Measurements from ENCODE around the gene TFF3. TPM values are rescaled to one million over a fixed set of nuclear protein-coding genes. Genes with fewer than 3 reads are reported as not detected.

Gene TFF3
- total and polyA plus RNA-seq, 2 experiments from 2014 or later = not detected

DNA sequence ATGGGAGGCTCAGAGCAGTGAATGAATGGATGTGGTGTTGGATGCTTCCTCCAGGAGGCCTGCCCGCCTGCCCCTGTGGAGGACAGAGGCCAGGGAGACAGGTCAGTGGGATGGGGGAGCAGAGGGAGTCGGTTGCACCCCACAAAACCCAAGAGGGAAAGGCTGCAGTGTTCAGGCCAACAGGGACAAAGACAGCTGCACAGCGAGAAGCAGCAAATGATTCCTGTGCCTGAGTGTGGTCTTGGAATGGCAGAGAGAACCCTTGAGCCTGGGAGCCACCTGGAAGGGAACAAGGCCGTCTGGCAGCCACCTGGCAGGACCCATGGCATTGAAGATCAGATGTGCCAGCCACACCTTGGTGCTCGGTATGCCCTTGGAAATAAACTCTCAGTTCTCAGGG is 8.1 kb downstream of the TFF3 start:
- Histone ChIP-seq H3K27me3 (replicated peaks; ENCODE audit: insufficient read depth) (peaks cover 29% of the 10 kb centered on the region), H3K9me2 (ENCODE audit: insufficient read depth) (no peaks in the 10 kb centered on the region), H3K4me2 (ENCODE audit: unreplicated experiment) (no peak overlapping the region), H3K36me3 (ENCODE audit: low read depth) (no peaks in the 10 kb centered on the region), H4K20me1 (ENCODE audit: insufficient read depth) (no peaks in the 10 kb centered on the region), H3K9ac (no peak overlapping the region), H3K4me1 (ENCODE audit: insufficient read depth) (no peaks in the 10 kb centered on the region), H3K9me3 (ENCODE audit: low read depth) (no peaks in the 10 kb centered on the region), H2AFZ (no peak overlapping the region), H3K27ac (no peak overlapping the region), H3F3A (ENCODE audit: insufficient read depth) (no peaks in the 10 kb centered on the region), H3K4me3 (no peak overlapping the region), H3K79me2 (ENCODE audit: insufficient read depth) (no peaks in the 10 kb centered on the region)
- 2 to 17% methylated on average over 5 of the region's 5 CpGs for WGBS, 2 experiments (ENCODE audit: low coverage in 1 of 2, low lambda C conversion rate in 2 of 2, missing lambda C conversion rate in 2 of 2)
- in situ Hi-C loops (cut with MboI) = no loop called here
- TF ChIP-seq EZH2 (IDR thresholded peaks at IDR 0.05; ENCODE audit: insufficient read depth, poor library complexity, severe bottlenecking) (no peak), EZH2phosphoT487 (IDR thresholded peaks at IDR 0.05; ENCODE audit: insufficient read depth, low read depth) (no peak)
- no peak for DNase-seq

DNA sequence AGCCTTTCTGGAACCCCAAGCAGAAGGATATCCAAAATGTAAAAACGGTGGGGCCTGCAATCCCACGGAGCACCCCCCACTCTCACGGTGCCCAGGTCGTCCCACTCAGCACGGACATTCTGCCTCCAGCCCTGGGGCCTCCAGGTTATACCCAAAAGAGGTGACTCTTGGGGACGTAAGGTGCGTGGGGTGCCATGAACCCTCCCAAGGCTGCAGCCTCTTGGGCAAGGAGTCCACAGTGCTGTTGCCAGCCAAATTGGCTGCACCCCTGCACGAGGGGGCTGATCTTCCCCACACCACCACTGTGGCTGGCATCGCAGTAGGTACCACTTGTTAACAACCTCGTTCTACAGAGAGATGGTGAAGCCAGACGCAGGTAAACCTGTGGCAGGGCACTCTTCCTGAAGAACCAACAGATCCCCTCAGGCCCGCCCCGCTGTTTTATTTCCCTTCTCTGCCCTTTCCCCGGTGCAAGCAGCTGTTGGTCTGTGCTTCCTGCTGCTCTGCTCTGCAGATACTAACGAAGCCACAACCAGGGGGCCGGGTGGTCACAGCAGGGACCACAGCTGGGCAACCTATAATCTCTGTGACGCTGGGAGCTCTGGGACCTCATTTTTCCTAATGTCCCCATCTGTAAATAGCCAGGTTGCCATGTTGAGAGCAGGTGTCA is 8.7 kb downstream of the TFF3 start:
- DNase-seq = no peak
- in situ Hi-C loops (cut with MboI) = no loop called here
- Histone ChIP-seq H3K9me2 (ENCODE audit: insufficient read depth) (no peaks in the 10 kb centered on the region), H4K20me1 (ENCODE audit: insufficient read depth) (no peaks in the 10 kb centered on the region), H3K9ac (no peak overlapping the region), H3K4me3 (no peak overlapping the region), H3K27ac (no peak overlapping the region), H3K4me2 (ENCODE audit: unreplicated experiment) (no peak overlapping the region), H3K9me3 (ENCODE audit: low read depth) (no peaks in the 10 kb centered on the region), H3K36me3 (ENCODE audit: low read depth) (no peaks in the 10 kb centered on the region), H3K79me2 (ENCODE audit: insufficient read depth) (no peaks in the 10 kb centered on the region), H3K4me1 (ENCODE audit: insufficient read depth) (no peaks in the 10 kb centered on the region), H3F3A (ENCODE audit: insufficient read depth) (no peaks in the 10 kb centered on the region), H2AFZ (no peak overlapping the region), H3K27me3 (replicated peaks; ENCODE audit: insufficient read depth) (peaks cover 29% of the 10 kb centered on the region)
- no peak for TF ChIP-seq EZH2phosphoT487 (IDR thresholded peaks at IDR 0.05; ENCODE audit: insufficient read depth, low read depth)
- no peak for TF ChIP-seq EZH2 (IDR thresholded peaks at IDR 0.05; ENCODE audit: insufficient read depth, poor library complexity, severe bottlenecking)
- WGBS, 2 experiments (ENCODE audit: low coverage in 1 of 2, low lambda C conversion rate in 2 of 2, missing lambda C conversion rate in 2 of 2) = 46 to 53% methylated on average over 17 of the region's 17 CpGs

- 77 to 80% methylated on average over 30 to 33 of the region's 33 CpGs for WGBS, 2 experiments (ENCODE audit: low coverage in 1 of 2, low lambda C conversion rate in 2 of 2, missing lambda C conversion rate in 2 of 2)
- DNase-seq = no peak
These were observed 9.5 kb downstream of the TFF3 start for GRCh38 chr21:42305707-42306147.

GRCh38 chr21:42304556-42305454 is 10.4 kb downstream of the TFF3 start:
- 44 to 50% methylated on average over 22 of the region's 22 CpGs for WGBS, 2 experiments (ENCODE audit: low coverage in 1 of 2, low lambda C conversion rate in 2 of 2, missing lambda C conversion rate in 2 of 2)
- Histone ChIP-seq H3K4me1 (ENCODE audit: insufficient read depth) (no peaks in the 10 kb centered on the region), H4K20me1 (ENCODE audit: insufficient read depth) (no peaks in the 10 kb centered on the region), H3K9me3 (ENCODE audit: low read depth) (no peaks in the 10 kb centered on the region), H3K4me3 (no peak overlapping the region), H3K27me3 (replicated peaks; ENCODE audit: insufficient read depth) (peaks cover 22% of the 10 kb centered on the region), H3K36me3 (ENCODE audit: low read depth) (no peaks in the 10 kb centered on the region), H3K9me2 (ENCODE audit: insufficient read depth) (no peaks in the 10 kb centered on the region), H2AFZ (no peak overlapping the region), H3K27ac (no peak overlapping the region), H3K9ac (no peak overlapping the region), H3F3A (ENCODE audit: insufficient read depth) (no peaks in the 10 kb centered on the region), H3K79me2 (ENCODE audit: insufficient read depth) (no peaks in the 10 kb centered on the region), H3K4me2 (ENCODE audit: unreplicated experiment) (no peak overlapping the region)
- in situ Hi-C loops (cut with MboI) = no loop called here
- DNase-seq = no peak
- no peak for TF ChIP-seq EZH2 (IDR thresholded peaks at IDR 0.05; ENCODE audit: insufficient read depth, poor library complexity, severe bottlenecking)
- TF ChIP-seq EZH2phosphoT487 (IDR thresholded peaks at IDR 0.05; ENCODE audit: insufficient read depth, low read depth) = no peak

More at GRCh38 chr21:42305707-42306147, 9.5 kb downstream of the TFF3 start:
- Histone ChIP-seq H3K36me3 (ENCODE audit: low read depth) (no peaks in the 10 kb centered on the region), H3K9me2 (ENCODE audit: insufficient read depth) (no peaks in the 10 kb centered on the region), H4K20me1 (ENCODE audit: insufficient read depth) (no peaks in the 10 kb centered on the region), H3K4me3 (no peak overlapping the region), H3K4me1 (ENCODE audit: insufficient read depth) (no peaks in the 10 kb centered on the region), H3K9ac (no peak overlapping the region), H3K27ac (no peak overlapping the region), H2AFZ (no peak overlapping the region), H3K27me3 (replicated peaks; ENCODE audit: insufficient read depth) (peaks cover 29% of the 10 kb centered on the region), H3K4me2 (ENCODE audit: unreplicated experiment) (no peak overlapping the region), H3K9me3 (ENCODE audit: low read depth) (no peaks in the 10 kb centered on the region), H3F3A (ENCODE audit: insufficient read depth) (no peaks in the 10 kb centered on the region), H3K79me2 (ENCODE audit: insufficient read depth) (no peaks in the 10 kb centered on the region)
- in situ Hi-C loops (cut with MboI) = no loop called here
- TF ChIP-seq EZH2phosphoT487 (IDR thresholded peaks at IDR 0.05; ENCODE audit: insufficient read depth, low read depth) (no peak), EZH2 (IDR thresholded peaks at IDR 0.05; ENCODE audit: insufficient read depth, poor library complexity, severe bottlenecking) (no peak)
